K562 (cell line): ENCODE results near the gene ROBO3. TPM values are rescaled to one million over a fixed set of nuclear protein-coding genes. Genes with fewer than 3 reads are reported as not detected.

Source experiments
- ATAC-seq: fragments of 200-7000 bp; cut with Tn5 transposase; 3 replicates; pipeline ENCODE4 v1.9.1; 2020; ENCODE audit warnings: moderate library complexity
- BruUV-seq: library from RNA; stranded (reverse); fragments of 400-500 nt; replicated peaks from 2 replicates; lab custom pipeline; 2021; lab: Mats Ljungman, UMichigan
- CTCF ChIA-PET: fragments of 300-600 bp; formaldehyde crosslinking; extraction: SDS; loops from one replicate; lab custom pipeline; 2021; ENCODE audit warnings: low intra/inter-chr PET ratio; lab: Yijun Ruan, JAX
- POLR2A ChIA-PET: fragments of 300-600, 350-650 bp; sonication (Branson Sonifier 250); formaldehyde crosslinking; extraction: SDS; loops from one replicate; lab custom pipeline; 2021; ENCODE audit warnings: antibody characterized with exemption, inconsistent platforms; lab: Yijun Ruan, JAX
- DNase-seq, 4 experiments: peaks; one replicate each; pipeline versions ENCODE4 v3.0.0 to v3.0.0-alpha.2; 2011 to 2018; ENCODE audit warnings: low spot score in 3 of 4, mixed read lengths in 3 of 4; ENCODE audit errors: extremely low read depth in 1 of 4
- FAIRE-seq: peaks from 2 replicates; lab custom pipeline; 2011; peaks lifted over from hg19 to GRCh38; lab: Jason Lieb, UNC
- H2AFZ ChIP-seq: 2 replicates; pipeline ENCODE4 v1.6.0; 2011; ENCODE audit warnings: low read depth, low read length, control low read depth, inconsistent platforms
- H3K27ac ChIP-seq: fragments of 200-600 bp; 3 replicates; pipeline ENCODE4 v1.8.0; 2011; ENCODE audit warnings: low read depth, mild to moderate bottlenecking, control low read depth, inconsistent platforms, low read length, moderate library complexity, mixed read lengths; ENCODE audit errors: extremely low read depth
- H3K27me3 ChIP-seq, 2 experiments: fragments of 300-600 bp in 1 of 2; 2 replicates in 1 of 2; 3 replicates in 1 of 2; pipeline versions ENCODE4 v1.6.0 to v1.8.0; 2011; ENCODE audit warnings: inconsistent platforms in 2 of 2, low read length in 2 of 2, mild to moderate bottlenecking in 1 of 2, mixed read lengths in 1 of 2, moderate library complexity in 1 of 2; ENCODE audit not compliant: control insufficient read depth in 2 of 2, insufficient read depth in 2 of 2
- H3K36me3 ChIP-seq: fragments of 300-600 bp; 3 replicates; pipeline ENCODE4 v1.8.0; 2011; ENCODE audit warnings: mild to moderate bottlenecking, low read length, inconsistent platforms; ENCODE audit not compliant: control insufficient read depth, insufficient read depth
- H3K4me1 ChIP-seq, 2 experiments: fragments of 200-600 bp in 1 of 2; replicated peaks in 1 of 2; 2 replicates in 1 of 2; 3 replicates in 1 of 2; pipeline versions ENCODE4 v1.5.1 to v1.8.0; 2011; ENCODE audit warnings: inconsistent platforms in 2 of 2, low read length in 2 of 2, mild to moderate bottlenecking in 1 of 2, mixed read lengths in 1 of 2, moderate library complexity in 1 of 2; ENCODE audit not compliant: control insufficient read depth in 2 of 2, insufficient read depth in 2 of 2
- H3K4me2 ChIP-seq: 2 replicates; pipeline ENCODE4 v1.6.1; 2011; ENCODE audit warnings: low read length, control low read depth, inconsistent platforms, mixed read lengths; ENCODE audit not compliant: insufficient read depth
- H3K4me3 ChIP-seq: fragments of 200-600 bp; sonication (generic), shearing (Covaris generic); 2 replicates; pipeline ENCODE4 v1.5.1; 2016; ENCODE audit warnings: control low read depth, inconsistent platforms
- H3K79me2 ChIP-seq: fragments of 200-600 bp; 3 replicates; pipeline ENCODE4 v1.8.0; 2011; ENCODE audit warnings: low read length, inconsistent platforms; ENCODE audit not compliant: control insufficient read depth, insufficient read depth
- H3K9ac ChIP-seq, 2 experiments: 2 replicates each; pipeline versions ENCODE4 v1.6.0 to v1.6.1; 2011; ENCODE audit warnings: low read depth in 2 of 2, low read length in 2 of 2, control low read depth in 1 of 2, inconsistent platforms in 1 of 2, mild to moderate bottlenecking in 1 of 2, mixed read lengths in 1 of 2; ENCODE audit not compliant: insufficient read depth in 1 of 2
- H3K9me1 ChIP-seq: one replicate; pipeline ENCODE4 v1.6.0; 2011; ENCODE audit warnings: inconsistent platforms, mild to moderate bottlenecking, low read length, moderate library complexity; ENCODE audit not compliant: control insufficient read depth, insufficient read depth
- H3K9me3 ChIP-seq: replicated peaks from 2 replicates; pipeline ENCODE4 v1.5.1; 2011; ENCODE audit warnings: low read depth, low read length, inconsistent platforms; ENCODE audit not compliant: control insufficient read depth, insufficient read depth
- H4K20me1 ChIP-seq: replicated peaks from 2 replicates; pipeline ENCODE4 v1.6.1; 2011; ENCODE audit warnings: low read length, inconsistent platforms, mixed read lengths; ENCODE audit not compliant: control insufficient read depth, insufficient read depth
- CBX5 ChIP-seq: IDR thresholded peaks from 2 replicates; pipeline ENCODE4 v1.6.1; 2014; ENCODE audit warnings: low read depth, borderline replicate concordance
- CCAR2 ChIP-seq: fragments of 200-400 bp; formaldehyde crosslinking; IDR thresholded peaks from 2 replicates; pipeline ENCODE4 v1.6.1; 2017; ENCODE audit warnings: mild to moderate bottlenecking, low read depth, low read length
- DNMT1 ChIP-seq: fragments of 450-650 bp; IDR thresholded peaks from 2 replicates; pipeline ENCODE4 v1.6.1; 2016; ENCODE audit warnings: antibody characterized with exemption, mild to moderate bottlenecking
- ERF ChIP-seq: fragments of 450-650 bp; formaldehyde crosslinking; IDR thresholded peaks from 2 replicates; pipeline ENCODE4 v1.4.0; 2020; ENCODE audit warnings: mild to moderate bottlenecking, mixed read lengths
- GTF2F1 ChIP-seq: IDR thresholded peaks from 2 replicates; pipeline ENCODE4 v1.6.1; 2011; ENCODE audit warnings: low read depth, low read length, improper control_type of control experiment
- JUNB ChIP-seq: fragments of 450-650 bp; formaldehyde crosslinking; conservative IDR thresholded peaks from 2 replicates; pipeline ENCODE4 v1.4.0; 2020; ENCODE audit warnings: mild to moderate bottlenecking
- KDM2B ChIP-seq: fragments of 250-450 bp; sonication (Bioruptor Pico); IDR thresholded peaks from 2 replicates; pipeline ENCODE4 v1.8.0; 2021; ENCODE audit warnings: mild to moderate bottlenecking, moderate library complexity
- KLF16 ChIP-seq: IDR thresholded peaks from 2 replicates; pipeline ENCODE4 v1.6.1; 2016; ENCODE audit warnings: antibody characterized with exemption
- NR1H2 ChIP-seq: sonication (generic); formaldehyde crosslinking; IDR thresholded peaks from 2 replicates; pipeline ENCODE4 v1.4.0; 2020; ENCODE audit warnings: mild to moderate bottlenecking, missing genetic modification reagents
- POU5F1 ChIP-seq: fragments of 150-350 bp; IDR thresholded peaks from 2 replicates; pipeline ENCODE4 v1.6.1; 2014; ENCODE audit warnings: borderline replicate concordance, low read length, low read depth, mild to moderate bottlenecking; ENCODE audit not compliant: partially characterized antibody
- PRPF4 ChIP-seq: fragments of 200-400 bp; formaldehyde crosslinking; IDR thresholded peaks from one replicate; pipeline ENCODE4 v1.6.1; 2017; ENCODE audit warnings: low read length, low read depth, mild to moderate bottlenecking; ENCODE audit not compliant: insufficient read depth, poor library complexity, severe bottlenecking
- PYGO2 ChIP-seq: fragments of 450-650 bp; IDR thresholded peaks from 2 replicates; pipeline ENCODE4 v1.6.1; 2016; ENCODE audit warnings: mild to moderate bottlenecking, missing genetic modification characterization, moderate library complexity, missing compliant biosample characterization
- RCOR1 ChIP-seq, 2 experiments: IDR thresholded peaks; 2 replicates each; pipeline ENCODE4 v1.6.1; 2012; ENCODE audit warnings: low read depth in 2 of 2, low read length in 2 of 2, borderline replicate concordance in 1 of 2, improper control_type of control experiment in 1 of 2
- XRCC3 ChIP-seq: fragments of 450-650 bp; IDR thresholded peaks from 2 replicates; pipeline ENCODE4 v1.6.1; 2017; ENCODE audit warnings: mild to moderate bottlenecking, moderate library complexity
- ZNF354B ChIP-seq: fragments of 250-450 bp; sonication (Bioruptor Pico); IDR thresholded peaks from 2 replicates; pipeline ENCODE4 v1.4.0; 2020
- WGBS: fragments of 100-300 bp; shearing (Covaris generic); methylation state at CpG from one replicate; pipeline ENCODE4 v1.1.6; 2016; ENCODE audit warnings: low coverage, mixed read lengths; ENCODE audit not compliant: insufficient coverage; ENCODE audit errors: missing lambda C conversion rate; 5-methylcytosine and 5-hydroxymethylcytosine counted together
- in situ Hi-C: fragments of 300-500 bp; cut with MboI; formaldehyde crosslinking; loops from 4 replicates; pipeline ENCODE4 v1.15.0; 2018; ENCODE audit warnings: inconsistent platforms, mixed read lengths
- intact Hi-C: fragments of 100-400 bp; cut with micrococcal nuclease; formaldehyde crosslinking; loops from 2 replicates; pipeline ENCODE4 v1.14.2; 2022
- polyA plus RNA-seq, 8 experiments: library from polyadenylated mRNA; depleted of rRNA in 4 of 8; stranded (reverse) in 5 of 8; unstranded in 3 of 8; fragments of >200 nt; fragmentation: Nextera tagmentation in 2 of 8; fragmentation: Illumina TruSeq in 1 of 8; extraction: Ambion mirVana in 2 of 8; extraction: Trizol in 1 of 8; gene quantifications; 2 replicates each; pipeline versions ENCODE4 v1.2.1 to v1.2.3, GENCODE V29; 2011 to 2014; ENCODE audit warnings: inconsistent platforms in 1 of 8, missing spikeins in 1 of 8
- total RNA-seq, 7 experiments: library from RNA; depleted of rRNA in 6 of 7; stranded (reverse); fragments of >200 nt in 6 of 7; fragmentation: Illumina TruSeq in 2 of 7; extraction: Trizol in 2 of 7; gene quantifications; 2 replicates each; pipeline versions ENCODE4 v1.2.1 to v1.2.3, GENCODE V29; 2011 to 2021; ENCODE audit warnings: low replicate concordance in 1 of 7
- TF ChIP-seq, protein P1 (sequence below): fragments of 450-650 bp; formaldehyde crosslinking; IDR thresholded peaks from 2 replicates; pipeline ENCODE4 v1.4.0; 2022; ENCODE audit warnings: missing genetic modification characterization
- TF ChIP-seq, protein P2 (sequence below), 2 experiments: fragments of 450-650 bp in 1 of 2; sonication (generic) in 1 of 2; formaldehyde crosslinking; conservative IDR thresholded peaks; 2 replicates each; pipeline versions ENCODE4 v1.4.0 to v1.8.1; 2020 to 2022; ENCODE audit warnings: mild to moderate bottlenecking in 1 of 2, missing genetic modification reagents in 1 of 2
- TF ChIP-seq, protein P3 (sequence below): sonication (generic); formaldehyde crosslinking; IDR thresholded peaks from 2 replicates; pipeline ENCODE4 v1.8.1; 2023; ENCODE audit warnings: mild to moderate bottlenecking, missing genetic modification reagents
- TF ChIP-seq, protein P4 (sequence below): fragments of 450-650 bp; IDR thresholded peaks from 2 replicates; pipeline ENCODE4 v1.6.1; 2016; ENCODE audit warnings: borderline replicate concordance

Gene ROBO3
- total and polyA plus RNA-seq, 9 of the 15 experiments (the other 6 are each of a cell fraction or from before 2014, with no cell fraction given): 0.29 to 1.4 (median 0.97) TPM; not detected in 2

DNA sequence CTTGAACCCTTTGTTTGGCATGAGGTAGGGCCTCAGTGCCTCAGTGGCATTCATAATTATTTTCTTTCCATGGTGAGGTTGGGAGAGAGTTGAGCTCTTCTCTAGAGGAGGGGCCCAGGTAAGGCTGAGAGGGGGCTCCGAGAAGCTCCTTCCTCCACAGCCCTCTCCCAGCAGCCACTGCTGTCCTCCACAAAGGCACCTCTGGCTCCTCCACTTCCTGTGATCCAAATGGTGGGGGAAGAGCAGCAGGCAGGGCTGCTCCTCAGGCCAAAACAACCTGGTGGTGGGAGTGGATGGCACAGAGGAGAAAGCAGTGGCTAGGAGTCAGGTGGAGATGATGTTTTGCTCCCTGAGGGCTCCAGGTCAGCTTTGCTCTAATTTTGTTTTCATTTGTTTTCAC lies 19.1 kb downstream of the ROBO3 start:
- Histone ChIP-seq H3K9ac (no peak overlapping the region), H4K20me1 (0 out of 2 replicates have a peak, but pooled peaks cover 3% of the 10 kb centered on the region), H3K9me3 (no peaks in the 10 kb centered on the region), H3K36me3 (no peaks in the 10 kb centered on the region), H3K79me2 (no peaks in the 10 kb centered on the region), H3K9me1 (no peaks in the 10 kb centered on the region), H3K4me2 (no peak overlapping the region), H3K4me3 (no peak overlapping the region), H3K27ac (no peak overlapping the region), H2AFZ (no peak overlapping the region), H3K27me3 (peaks cover 2 to 74% of the 10 kb centered on the region in 2 experiments; a peak in 4 of 5 replicates), H3K4me1 (peaks cover 7 to 14% of the 10 kb centered on the region in 2 experiments; a peak in 3 of 5 replicates)
- FAIRE-seq (no peak), ATAC-seq (no peak), DNase-seq (no peak)
- ChIA-PET CTCF (no interaction called here), POLR2A (interaction anchor here (0.5 to 0.6 kb wide), 2 partner anchors 1086 to 1204 kb away, joined by 3 to 4 read pairs; no protein-coding TSS in a partner anchor)
- 0% methylated on average over 1 of the region's 1 CpG for WGBS
- no TSS peak for BruUV-seq
- intact Hi-C loops (no loop called here), in situ Hi-C loops (no loop called here)
- no peak for TF ChIP-seq PYGO2 (tag)
- TF ChIP-seq ERF (CRISPR knock-in tag): no peak
- TF ChIP-seq, protein P1, sequence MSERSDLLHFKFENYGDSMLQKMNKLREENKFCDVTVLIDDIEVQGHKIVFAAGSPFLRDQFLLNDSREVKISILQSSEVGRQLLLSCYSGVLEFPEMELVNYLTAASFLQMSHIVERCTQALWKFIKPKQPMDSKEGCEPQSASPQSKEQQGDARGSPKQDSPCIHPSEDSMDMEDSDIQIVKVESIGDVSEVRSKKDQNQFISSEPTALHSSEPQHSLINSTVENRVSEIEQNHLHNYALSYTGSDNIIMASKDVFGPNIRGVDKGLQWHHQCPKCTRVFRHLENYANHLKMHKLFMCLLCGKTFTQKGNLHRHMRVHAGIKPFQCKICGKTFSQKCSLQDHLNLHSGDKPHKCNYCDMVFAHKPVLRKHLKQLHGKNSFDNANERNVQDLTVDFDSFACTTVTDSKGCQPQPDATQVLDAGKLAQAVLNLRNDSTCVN (CRISPR knock-in tag): no peak
- no peak for TF ChIP-seq ZNF354B (CRISPR knock-in tag)
- TF ChIP-seq GTF2F1: no peak
- TF ChIP-seq, protein P2, sequence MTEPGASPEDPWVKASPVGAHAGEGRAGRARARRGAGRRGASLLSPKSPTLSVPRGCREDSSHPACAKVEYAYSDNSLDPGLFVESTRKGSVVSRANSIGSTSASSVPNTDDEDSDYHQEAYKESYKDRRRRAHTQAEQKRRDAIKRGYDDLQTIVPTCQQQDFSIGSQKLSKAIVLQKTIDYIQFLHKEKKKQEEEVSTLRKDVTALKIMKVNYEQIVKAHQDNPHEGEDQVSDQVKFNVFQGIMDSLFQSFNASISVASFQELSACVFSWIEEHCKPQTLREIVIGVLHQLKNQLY (CRISPR knock-in tag; conservative IDR thresholded peaks at IDR 0.05): no peak
- TF ChIP-seq XRCC3: no peak
- TF ChIP-seq CBX5: no peak
- TF ChIP-seq NR1H2 (CRISPR knock-in tag): no peak
- TF ChIP-seq, protein P3, sequence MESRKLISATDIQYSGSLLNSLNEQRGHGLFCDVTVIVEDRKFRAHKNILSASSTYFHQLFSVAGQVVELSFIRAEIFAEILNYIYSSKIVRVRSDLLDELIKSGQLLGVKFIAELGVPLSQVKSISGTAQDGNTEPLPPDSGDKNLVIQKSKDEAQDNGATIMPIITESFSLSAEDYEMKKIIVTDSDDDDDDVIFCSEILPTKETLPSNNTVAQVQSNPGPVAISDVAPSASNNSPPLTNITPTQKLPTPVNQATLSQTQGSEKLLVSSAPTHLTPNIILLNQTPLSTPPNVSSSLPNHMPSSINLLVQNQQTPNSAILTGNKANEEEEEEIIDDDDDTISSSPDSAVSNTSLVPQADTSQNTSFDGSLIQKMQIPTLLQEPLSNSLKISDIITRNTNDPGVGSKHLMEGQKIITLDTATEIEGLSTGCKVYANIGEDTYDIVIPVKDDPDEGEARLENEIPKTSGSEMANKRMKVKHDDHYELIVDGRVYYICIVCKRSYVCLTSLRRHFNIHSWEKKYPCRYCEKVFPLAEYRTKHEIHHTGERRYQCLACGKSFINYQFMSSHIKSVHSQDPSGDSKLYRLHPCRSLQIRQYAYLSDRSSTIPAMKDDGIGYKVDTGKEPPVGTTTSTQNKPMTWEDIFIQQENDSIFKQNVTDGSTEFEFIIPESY (CRISPR knock-in tag): no peak
- no peak for TF ChIP-seq JUNB (CRISPR knock-in tag)
- TF ChIP-seq DNMT1: no peak
- TF ChIP-seq RCOR1 (IDR thresholded peaks at IDR 0.05; ENCODE audit: borderline replicate concordance in 1 of 2, low read depth in 2 of 2, low read length in 2 of 2): no peak
- no peak for TF ChIP-seq PRPF4
- no peak for TF ChIP-seq CCAR2
- TF ChIP-seq KDM2B (CRISPR knock-in tag): no peak
- no peak for TF ChIP-seq POU5F1
- TF ChIP-seq, protein P4, sequence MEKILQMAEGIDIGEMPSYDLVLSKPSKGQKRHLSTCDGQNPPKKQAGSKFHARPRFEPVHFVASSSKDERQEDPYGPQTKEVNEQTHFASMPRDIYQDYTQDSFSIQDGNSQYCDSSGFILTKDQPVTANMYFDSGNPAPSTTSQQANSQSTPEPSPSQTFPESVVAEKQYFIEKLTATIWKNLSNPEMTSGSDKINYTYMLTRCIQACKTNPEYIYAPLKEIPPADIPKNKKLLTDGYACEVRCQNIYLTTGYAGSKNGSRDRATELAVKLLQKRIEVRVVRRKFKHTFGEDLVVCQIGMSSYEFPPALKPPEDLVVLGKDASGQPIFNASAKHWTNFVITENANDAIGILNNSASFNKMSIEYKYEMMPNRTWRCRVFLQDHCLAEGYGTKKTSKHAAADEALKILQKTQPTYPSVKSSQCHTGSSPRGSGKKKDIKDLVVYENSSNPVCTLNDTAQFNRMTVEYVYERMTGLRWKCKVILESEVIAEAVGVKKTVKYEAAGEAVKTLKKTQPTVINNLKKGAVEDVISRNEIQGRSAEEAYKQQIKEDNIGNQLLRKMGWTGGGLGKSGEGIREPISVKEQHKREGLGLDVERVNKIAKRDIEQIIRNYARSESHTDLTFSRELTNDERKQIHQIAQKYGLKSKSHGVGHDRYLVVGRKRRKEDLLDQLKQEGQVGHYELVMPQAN: no peak
- no peak for TF ChIP-seq KLF16
